ENCODE data around the gene TOGARAM2.

GRCh38 chr2:29062371-29062770 is 81.3 kb downstream of the TOGARAM2 start:
- TF ChIP-seq FOXM1 (IDR thresholded peaks at IDR 0.05; ENCODE audit: borderline replicate concordance, low read depth) (no peak), EP300 (IDR thresholded peaks at IDR 0.05; ENCODE audit: borderline replicate concordance) (no peak)
